SU-DHL-6 (cell line): ENCODE measurements around the gene ADAMTS18.

Experiments used
- H2AFZ ChIP-seq: fragments of 200-600 bp; sonication (generic); 2 replicates; pipeline ENCODE4 v1.6.1; 2014; ENCODE audit warnings: low read depth, mild to moderate bottlenecking, moderate library complexity, mixed read lengths, antibody characterized with exemption, low read length; ENCODE audit not compliant: severe bottlenecking
- H3F3A ChIP-seq: fragments of 200-600 bp; shearing (Covaris generic); 2 replicates; pipeline ENCODE4 v1.6.0; 2016; ENCODE audit warnings: antibody characterized with exemption, mild to moderate bottlenecking; ENCODE audit not compliant: insufficient read depth
- H3K27ac ChIP-seq: fragments of 200-600 bp; sonication (generic); 2 replicates; pipeline ENCODE4 v1.5.1; 2016; ENCODE audit warnings: low read depth, mild to moderate bottlenecking, low read length, moderate library complexity, mixed read lengths
- H3K27me3 ChIP-seq: fragments of 200-600 bp; sonication (generic), shearing (Covaris generic); 2 replicates; pipeline ENCODE4 v1.6.0; 2014; ENCODE audit warnings: mild to moderate bottlenecking, low read length
- H3K36me3 ChIP-seq: fragments of 200-600 bp; sonication (generic); 2 replicates; pipeline ENCODE4 v1.6.1; 2014; ENCODE audit warnings: mild to moderate bottlenecking, low read length, mixed read lengths
- H3K4me2 ChIP-seq: fragments of 300-600, 200-600 bp; shearing (Covaris generic), sonication (generic); 2 replicates; pipeline ENCODE4 v1.6.0; 2014; ENCODE audit warnings: low read length, low read depth, mild to moderate bottlenecking; ENCODE audit not compliant: poor library complexity, severe bottlenecking
- H3K4me3 ChIP-seq: fragments of 200-600 bp; sonication (generic); 2 replicates; pipeline ENCODE4 v1.5.1; 2014; ENCODE audit warnings: antibody characterized with exemption, low read length, mild to moderate bottlenecking, mixed read lengths; ENCODE audit not compliant: insufficient read depth, poor library complexity, severe bottlenecking
- H3K79me2 ChIP-seq: fragments of 200-600 bp; sonication (generic); 2 replicates; pipeline ENCODE4 v1.6.1; 2014; ENCODE audit warnings: mild to moderate bottlenecking, low read length, moderate library complexity; ENCODE audit not compliant: insufficient read depth
- H3K9ac ChIP-seq: fragments of 200-600 bp; sonication (generic); 2 replicates; pipeline ENCODE4 v1.7.0; 2014; ENCODE audit warnings: mild to moderate bottlenecking, low read length
- H3K9me2 ChIP-seq: fragments of 200-600 bp; sonication (generic); replicated peaks from 2 replicates; pipeline ENCODE4 v1.6.1; 2014; ENCODE audit warnings: low read length; ENCODE audit not compliant: insufficient read depth
- H3K9me3 ChIP-seq: fragments of 200-600 bp; sonication (generic); 2 replicates; pipeline ENCODE4 v1.6.1; 2014; ENCODE audit warnings: low read length, mixed read lengths; ENCODE audit not compliant: insufficient read depth
- H4K20me1 ChIP-seq: fragments of 200-600 bp; sonication (generic); 2 replicates; pipeline ENCODE4 v1.6.1; 2014; ENCODE audit warnings: low read depth, mild to moderate bottlenecking, antibody characterized with exemption, low read length, moderate library complexity, mixed read lengths
- EZH2phosphoT487 ChIP-seq: fragments of 200-600 bp; sonication (generic), shearing (Covaris generic); conservative IDR thresholded peaks from 2 replicates; pipeline ENCODE4 v1.6.1; 2018; ENCODE audit warnings: mild to moderate bottlenecking, antibody characterized with exemption, low read length, moderate library complexity, mixed read lengths
- TF ChIP-seq, protein P1 (sequence below): fragments of 200-600 bp; sonication (generic); IDR thresholded peaks from one replicate; pipeline ENCODE4 v1.5.1; 2017; ENCODE audit warnings: antibody characterized with exemption, mild to moderate bottlenecking, low read length, moderate library complexity; ENCODE audit not compliant: insufficient read depth, poor library complexity, severe bottlenecking

The ADAMTS18 gene

GRCh38 chr16:77327717-77328116 is 107.1 kb downstream of the ADAMTS18 start:
- Histone ChIP-seq H3K36me3 (no peaks in the 10 kb centered on the region), H3K27me3 (no peaks in the 10 kb centered on the region), H3K79me2 (no peaks in the 10 kb centered on the region), H3K4me2 (no peak overlapping the region), H3K4me3 (no peak overlapping the region), H4K20me1 (no peaks in the 10 kb centered on the region), H3K9me2 (no peaks in the 10 kb centered on the region), H3K9me3 (no peaks in the 10 kb centered on the region), H3F3A (no peaks in the 10 kb centered on the region), H3K9ac (no peak overlapping the region), H3K27ac (no peak overlapping the region), H2AFZ (no peak overlapping the region)
- no peak for TF ChIP-seq EZH2phosphoT487
- TF ChIP-seq, protein P1, sequence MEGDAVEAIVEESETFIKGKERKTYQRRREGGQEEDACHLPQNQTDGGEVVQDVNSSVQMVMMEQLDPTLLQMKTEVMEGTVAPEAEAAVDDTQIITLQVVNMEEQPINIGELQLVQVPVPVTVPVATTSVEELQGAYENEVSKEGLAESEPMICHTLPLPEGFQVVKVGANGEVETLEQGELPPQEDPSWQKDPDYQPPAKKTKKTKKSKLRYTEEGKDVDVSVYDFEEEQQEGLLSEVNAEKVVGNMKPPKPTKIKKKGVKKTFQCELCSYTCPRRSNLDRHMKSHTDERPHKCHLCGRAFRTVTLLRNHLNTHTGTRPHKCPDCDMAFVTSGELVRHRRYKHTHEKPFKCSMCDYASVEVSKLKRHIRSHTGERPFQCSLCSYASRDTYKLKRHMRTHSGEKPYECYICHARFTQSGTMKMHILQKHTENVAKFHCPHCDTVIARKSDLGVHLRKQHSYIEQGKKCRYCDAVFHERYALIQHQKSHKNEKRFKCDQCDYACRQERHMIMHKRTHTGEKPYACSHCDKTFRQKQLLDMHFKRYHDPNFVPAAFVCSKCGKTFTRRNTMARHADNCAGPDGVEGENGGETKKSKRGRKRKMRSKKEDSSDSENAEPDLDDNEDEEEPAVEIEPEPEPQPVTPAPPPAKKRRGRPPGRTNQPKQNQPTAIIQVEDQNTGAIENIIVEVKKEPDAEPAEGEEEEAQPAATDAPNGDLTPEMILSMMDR: no peak

DNA sequence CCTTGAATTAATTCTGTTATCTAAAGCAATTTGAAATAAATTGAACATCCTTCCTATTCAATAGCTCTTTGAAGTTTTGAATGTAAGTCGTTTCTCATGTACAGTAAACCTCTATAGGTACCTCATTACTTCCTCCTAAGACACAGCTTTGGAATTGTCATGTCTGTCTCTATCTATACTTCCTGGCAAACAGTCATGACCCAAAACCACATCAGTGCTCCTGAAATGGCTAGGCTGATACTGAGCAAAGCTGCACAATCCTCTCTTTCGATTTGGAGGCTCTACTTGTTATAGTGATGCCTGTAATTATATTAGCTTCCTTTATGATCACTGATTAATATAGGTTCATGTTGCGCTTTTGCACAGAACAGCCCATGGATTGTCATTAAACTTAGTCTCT is 110.1 kb downstream of the ADAMTS18 start:
- no peaks in the 10 kb centered on the region for H3K79me2 ChIP-seq
- H3K4me3 ChIP-seq: no peak overlapping the region
- no peak overlapping the region for H2AFZ ChIP-seq
- no peaks in the 10 kb centered on the region for H3K36me3 ChIP-seq
- H4K20me1 ChIP-seq: no peaks in the 10 kb centered on the region
- no peaks in the 10 kb centered on the region for H3F3A ChIP-seq
- H3K27me3 ChIP-seq: no peaks in the 10 kb centered on the region
- no peak for TF ChIP-seq EZH2phosphoT487
- H3K4me2 ChIP-seq: no peak overlapping the region
- no peak overlapping the region for H3K27ac ChIP-seq
- H3K9ac ChIP-seq: no peak overlapping the region
- no peaks in the 10 kb centered on the region for H3K9me3 ChIP-seq
- no peaks in the 10 kb centered on the region for H3K9me2 ChIP-seq

DNA sequence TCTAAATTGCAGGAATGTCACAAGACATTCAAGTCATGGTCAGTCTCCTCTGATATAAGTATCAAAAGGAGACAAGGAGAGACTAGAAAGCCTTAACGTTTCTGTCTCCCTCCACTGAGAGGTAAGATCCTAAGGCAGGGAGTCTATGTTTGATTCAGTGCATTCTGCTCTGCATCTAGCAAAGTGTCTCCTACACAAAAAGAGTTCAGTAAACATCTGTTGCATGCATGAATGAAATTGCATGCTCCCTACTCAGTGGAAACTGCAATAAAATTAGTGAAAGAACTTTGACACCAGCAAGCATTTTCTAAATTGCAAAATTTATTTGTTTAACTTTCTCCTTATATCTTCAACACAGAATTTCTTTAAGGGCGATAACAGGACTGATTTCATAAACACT is 111.1 kb downstream of the ADAMTS18 start:
- no peak overlapping the region for H3K4me2 ChIP-seq
- H3K9ac ChIP-seq: no peak overlapping the region
- H3K4me3 ChIP-seq: no peak overlapping the region
- no peak overlapping the region for H3K27ac ChIP-seq
- no peaks in the 10 kb centered on the region for H3K36me3 ChIP-seq
- H4K20me1 ChIP-seq: no peaks in the 10 kb centered on the region
- TF ChIP-seq, protein P1: no peak
- no peak for TF ChIP-seq EZH2phosphoT487
- H3K9me3 ChIP-seq: no peaks in the 10 kb centered on the region
- H3K79me2 ChIP-seq: no peaks in the 10 kb centered on the region
- H3K9me2 ChIP-seq: no peaks in the 10 kb centered on the region
- no peak overlapping the region for H2AFZ ChIP-seq
- no peaks in the 10 kb centered on the region for H3F3A ChIP-seq
- H3K27me3 ChIP-seq: no peaks in the 10 kb centered on the region

DNA sequence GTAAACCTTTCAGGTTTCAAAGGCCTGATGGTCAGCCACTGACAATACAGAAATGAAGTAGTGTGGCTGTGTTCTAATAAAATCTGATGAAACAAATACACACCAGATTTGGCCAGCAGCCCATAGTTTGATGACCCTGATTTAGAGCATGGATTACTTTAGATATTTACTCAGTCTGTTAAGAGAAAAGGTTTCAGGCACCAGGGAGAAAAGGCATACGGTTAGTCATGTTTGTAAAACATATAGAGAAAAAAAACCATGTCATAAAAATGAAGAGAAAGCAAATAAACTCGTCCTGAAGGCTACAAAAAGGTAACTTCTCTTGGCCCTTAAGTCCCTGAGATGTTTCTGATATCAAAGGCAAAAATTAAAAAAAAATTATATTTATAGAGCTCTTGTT is 112.1 kb downstream of the ADAMTS18 start:
- H3K9ac ChIP-seq: no peak overlapping the region
- H3K9me3 ChIP-seq: no peaks in the 10 kb centered on the region
- H3K79me2 ChIP-seq: no peaks in the 10 kb centered on the region
- no peak overlapping the region for H3K27ac ChIP-seq
- H4K20me1 ChIP-seq: no peaks in the 10 kb centered on the region
- no peaks in the 10 kb centered on the region for H3F3A ChIP-seq
- no peaks in the 10 kb centered on the region for H3K27me3 ChIP-seq
- no peaks in the 10 kb centered on the region for H3K36me3 ChIP-seq
- no peak overlapping the region for H3K4me3 ChIP-seq
- no peaks in the 10 kb centered on the region for H3K9me2 ChIP-seq
- H2AFZ ChIP-seq: no peak overlapping the region
- no peak overlapping the region for H3K4me2 ChIP-seq
- TF ChIP-seq, protein P1: no peak
- no peak for TF ChIP-seq EZH2phosphoT487
